Measurements from ENCODE around the gene ZCCHC2. TPM values are rescaled to one million over a fixed set of nuclear protein-coding genes. Genes with fewer than 3 reads are reported as not detected.
A peak's percentile ranks its signal among the peaks of the same experiment; 100 is the strongest.

ZCCHC2 gene
- total RNA-seq = 10 to 100 TPM; 22.1 to 37.9 (median 32.0) TPM

DNA sequence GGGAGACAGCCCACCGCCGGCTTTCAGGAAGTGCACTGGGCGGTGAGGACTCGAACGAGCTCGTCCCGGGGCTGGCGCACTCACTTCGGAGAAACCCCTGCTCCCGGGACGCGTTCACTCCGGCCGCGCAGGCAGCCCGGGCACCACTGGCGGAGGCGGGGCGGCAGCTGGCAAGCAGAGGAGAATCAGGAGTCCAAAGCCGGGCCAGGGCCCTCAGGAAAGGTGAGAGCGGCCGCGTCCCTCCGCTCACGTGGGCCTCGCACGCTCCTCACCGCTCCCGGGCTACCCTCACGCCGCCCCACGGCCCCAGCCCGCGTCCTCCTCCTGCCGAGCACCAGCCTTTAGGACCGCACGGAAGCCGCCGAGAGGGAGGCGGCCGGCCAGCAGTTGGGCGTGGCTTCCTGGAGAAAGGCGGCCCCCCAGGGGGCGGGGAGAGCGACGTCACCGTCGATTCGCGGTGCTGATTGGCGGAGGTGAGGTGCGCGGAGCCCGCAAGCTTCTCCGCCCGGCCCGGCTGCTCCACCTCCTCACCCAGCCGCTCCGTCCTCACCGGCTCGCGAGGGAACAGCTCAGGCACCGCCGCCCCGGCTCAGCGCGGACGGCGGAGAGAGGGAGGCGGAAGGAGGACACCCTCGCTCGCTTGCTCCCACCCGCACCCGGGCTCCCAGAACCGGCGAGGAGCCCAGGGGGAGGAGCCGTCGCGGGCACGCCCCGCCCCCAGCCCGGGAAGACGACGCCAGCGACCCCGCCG, at the start of gene ZCCHC2:
Gene ZCCHC2, plus strand, starts transcription at position 522 of the 751 bp plus-strand sequence. CDS start 400 bp downstream, outside the sequence.
- TF ChIP-seq, protein P1, sequence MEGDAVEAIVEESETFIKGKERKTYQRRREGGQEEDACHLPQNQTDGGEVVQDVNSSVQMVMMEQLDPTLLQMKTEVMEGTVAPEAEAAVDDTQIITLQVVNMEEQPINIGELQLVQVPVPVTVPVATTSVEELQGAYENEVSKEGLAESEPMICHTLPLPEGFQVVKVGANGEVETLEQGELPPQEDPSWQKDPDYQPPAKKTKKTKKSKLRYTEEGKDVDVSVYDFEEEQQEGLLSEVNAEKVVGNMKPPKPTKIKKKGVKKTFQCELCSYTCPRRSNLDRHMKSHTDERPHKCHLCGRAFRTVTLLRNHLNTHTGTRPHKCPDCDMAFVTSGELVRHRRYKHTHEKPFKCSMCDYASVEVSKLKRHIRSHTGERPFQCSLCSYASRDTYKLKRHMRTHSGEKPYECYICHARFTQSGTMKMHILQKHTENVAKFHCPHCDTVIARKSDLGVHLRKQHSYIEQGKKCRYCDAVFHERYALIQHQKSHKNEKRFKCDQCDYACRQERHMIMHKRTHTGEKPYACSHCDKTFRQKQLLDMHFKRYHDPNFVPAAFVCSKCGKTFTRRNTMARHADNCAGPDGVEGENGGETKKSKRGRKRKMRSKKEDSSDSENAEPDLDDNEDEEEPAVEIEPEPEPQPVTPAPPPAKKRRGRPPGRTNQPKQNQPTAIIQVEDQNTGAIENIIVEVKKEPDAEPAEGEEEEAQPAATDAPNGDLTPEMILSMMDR (IDR thresholded peaks at IDR 0.05 in 4 of 5, conservative IDR thresholded peaks at IDR 0.05 in 1 of 5) = no peak
- peak; percentile 95 to 98 for TF ChIP-seq POLR2A (IDR thresholded peaks at IDR 0.05)
- Histone ChIP-seq H3K9me3 (no peaks in the 10 kb centered on the region), H3K4me3 (peak within 1 kb of the TSS; percentile 74 to 96 (median 86)), H3K4me1 (peaks cover 17 to 27% of the 10 kb centered on the region in 2 donors), H3K36me3 (no peaks in the 10 kb centered on the region), H3K27ac (peak within 1 kb of the TSS; percentile 98 to 100 (median 99)), H3K27me3 (no peaks in the 10 kb centered on the region)
- intact Hi-C loops (cut with DNase I; ENCODE audit: low total_unique reads) = loop anchor here (1.0 to 5.0 kb wide), 6 partner anchors 62 to 900 kb away; partner anchors contain the start of genes PHLPP1, PIGN, RELCH and VPS4B
- in situ Hi-C loops (cut with MboI; ENCODE audit: low sequenced_read_pairs in 4 of 4) = no loop called here
- DNase-seq = peak; percentile 98
- peak; percentile 56 to 68 for ATAC-seq

DNA sequence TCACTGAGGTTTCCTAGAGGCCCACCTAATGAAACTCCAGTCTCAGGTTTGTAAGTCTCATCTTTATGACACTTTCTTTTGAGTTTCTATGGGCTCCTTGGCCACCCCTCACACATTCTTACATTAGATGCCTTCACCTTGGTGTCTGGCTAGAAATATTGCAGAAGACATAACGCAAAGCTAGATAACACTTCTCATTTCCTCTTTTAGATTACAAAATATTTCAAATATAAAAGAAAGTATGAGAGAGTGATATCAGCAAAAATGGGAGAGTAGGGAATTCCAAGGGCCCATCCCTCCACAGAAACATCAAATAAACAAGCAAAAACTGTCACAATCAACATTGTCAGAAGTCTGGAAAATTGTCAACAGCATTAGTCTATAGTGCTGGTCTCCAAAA, 43.3 kb upstream of the ZCCHC2 start:
- no peaks in the 10 kb centered on the region for H3K9me3 ChIP-seq
- H3K4me3 ChIP-seq = no peak overlapping the region
- intact Hi-C loops (cut with DNase I; ENCODE audit: low total_unique reads) (no loop called here), in situ Hi-C loops (cut with MboI; ENCODE audit: low sequenced_read_pairs in 4 of 4) (no loop called here)
- no peak for DNase-seq
- H3K4me1 ChIP-seq = no peaks in the 10 kb centered on the region
- TF ChIP-seq, protein P1 (IDR thresholded peaks at IDR 0.05 in 4 of 5, conservative IDR thresholded peaks at IDR 0.05 in 1 of 5) = no peak
- TF ChIP-seq POLR2A (IDR thresholded peaks at IDR 0.05) = no peak
- no peaks in the 10 kb centered on the region for H3K36me3 ChIP-seq
- H3K27me3 ChIP-seq = no peaks in the 10 kb centered on the region
- no peak for ATAC-seq
- H3K27ac ChIP-seq = no peak overlapping the region

DNA sequence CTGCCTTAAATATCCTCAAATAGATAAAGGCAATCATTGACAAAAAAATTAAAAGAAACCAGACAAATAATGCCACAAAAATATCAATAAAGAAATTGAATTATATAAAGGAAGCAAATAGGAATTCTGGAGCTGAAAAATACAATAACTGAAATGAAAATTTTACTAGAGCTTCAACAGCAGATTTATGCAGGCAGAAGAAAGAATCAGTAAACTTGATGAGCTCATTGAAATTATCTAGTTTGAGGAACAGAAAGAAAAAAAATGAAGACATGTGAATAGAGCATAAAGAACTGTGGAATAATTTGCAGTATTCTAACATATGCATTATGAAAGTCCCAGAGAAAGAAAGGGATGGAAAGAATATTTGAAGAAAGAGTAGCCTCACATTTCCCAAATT, 41.9 kb upstream of the ZCCHC2 start:
- H3K9me3 ChIP-seq = no peaks in the 10 kb centered on the region
- H3K36me3 ChIP-seq = no peaks in the 10 kb centered on the region
- in situ Hi-C loops (cut with MboI; ENCODE audit: low sequenced_read_pairs in 4 of 4) = no loop called here
- ATAC-seq = no peak
- H3K27ac ChIP-seq = no peak overlapping the region
- H3K4me1 ChIP-seq = no peaks in the 10 kb centered on the region
- no peak for TF ChIP-seq POLR2A (IDR thresholded peaks at IDR 0.05)
- TF ChIP-seq, protein P1 (IDR thresholded peaks at IDR 0.05 in 4 of 5, conservative IDR thresholded peaks at IDR 0.05 in 1 of 5) = no peak
- no peak overlapping the region for H3K4me3 ChIP-seq
- no peaks in the 10 kb centered on the region for H3K27me3 ChIP-seq
- intact Hi-C loops (cut with DNase I; ENCODE audit: low total_unique reads) = no loop called here
- DNase-seq = no peak

DNA sequence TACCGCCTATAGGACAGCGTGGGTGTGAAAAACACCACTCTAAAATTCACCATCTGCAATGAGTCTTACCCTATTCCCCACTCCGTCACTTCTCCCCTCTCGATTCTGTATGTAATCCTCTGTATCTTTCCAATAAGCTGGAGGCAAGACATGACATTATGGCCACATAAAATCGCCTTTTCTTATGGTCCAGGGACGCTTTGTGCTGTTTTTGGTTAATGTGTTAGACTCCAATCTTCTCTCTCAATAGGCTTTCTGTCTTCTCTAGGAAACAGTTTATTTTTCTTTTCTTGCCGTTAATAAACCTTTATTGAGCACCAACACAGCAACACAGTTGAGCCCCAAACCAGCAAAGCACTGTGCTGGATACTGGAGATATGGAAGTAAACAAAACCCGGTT, 37.9 kb upstream of the ZCCHC2 start:
- Histone ChIP-seq H3K27ac (no peak overlapping the region), H3K27me3 (no peaks in the 10 kb centered on the region), H3K9me3 (no peaks in the 10 kb centered on the region), H3K4me1 (no peaks in the 10 kb centered on the region), H3K4me3 (no peak overlapping the region), H3K36me3 (no peaks in the 10 kb centered on the region)
- intact Hi-C loops (cut with DNase I; ENCODE audit: low total_unique reads) (no loop called here), in situ Hi-C loops (cut with MboI; ENCODE audit: low sequenced_read_pairs in 4 of 4) (no loop called here)
- ATAC-seq (no peak), DNase-seq (no peak)
- no peak for TF ChIP-seq POLR2A (IDR thresholded peaks at IDR 0.05)
- TF ChIP-seq, protein P1 (IDR thresholded peaks at IDR 0.05 in 4 of 5, conservative IDR thresholded peaks at IDR 0.05 in 1 of 5) = no peak
